C4-2B (cell line): ENCODE measurements around the gene CD19.

Experiments used
- H3K27ac ChIP-seq: fragments of 450-650 bp; 2 replicates; pipeline ENCODE4 v1.5.1; 2017
- ZFX ChIP-seq: fragments of 450-650 bp; IDR thresholded peaks from 2 replicates; pipeline ENCODE4 v1.6.1; 2017
- TF ChIP-seq, protein P1 (sequence below): fragments of 450-650 bp; conservative IDR thresholded peaks from 2 replicates; pipeline ENCODE4 v1.5.1; 2017; ENCODE audit warnings: mild to moderate bottlenecking

Gene CD19

DNA sequence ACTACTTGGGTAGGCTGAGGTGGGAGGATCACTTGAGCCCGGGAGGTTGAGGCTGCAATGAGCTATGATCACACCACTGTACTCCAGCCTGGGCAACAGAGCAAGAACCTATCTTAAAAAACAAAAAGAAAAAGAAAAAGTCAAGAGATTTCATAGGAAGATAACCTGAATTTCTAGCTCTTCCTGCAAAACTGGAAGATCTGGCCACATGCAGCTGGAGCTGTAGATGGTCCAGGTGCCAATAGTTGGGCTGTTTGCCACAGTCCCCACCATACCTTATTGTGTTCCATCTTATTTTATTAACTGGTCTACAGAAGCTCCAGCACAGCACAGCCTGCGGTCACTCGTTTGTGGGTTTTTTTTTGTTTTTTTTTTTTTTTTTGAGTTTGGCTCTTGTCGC lies 38.5 kb upstream of the CD19 start:
- TF ChIP-seq ZFX: no peak
- TF ChIP-seq, protein P1, sequence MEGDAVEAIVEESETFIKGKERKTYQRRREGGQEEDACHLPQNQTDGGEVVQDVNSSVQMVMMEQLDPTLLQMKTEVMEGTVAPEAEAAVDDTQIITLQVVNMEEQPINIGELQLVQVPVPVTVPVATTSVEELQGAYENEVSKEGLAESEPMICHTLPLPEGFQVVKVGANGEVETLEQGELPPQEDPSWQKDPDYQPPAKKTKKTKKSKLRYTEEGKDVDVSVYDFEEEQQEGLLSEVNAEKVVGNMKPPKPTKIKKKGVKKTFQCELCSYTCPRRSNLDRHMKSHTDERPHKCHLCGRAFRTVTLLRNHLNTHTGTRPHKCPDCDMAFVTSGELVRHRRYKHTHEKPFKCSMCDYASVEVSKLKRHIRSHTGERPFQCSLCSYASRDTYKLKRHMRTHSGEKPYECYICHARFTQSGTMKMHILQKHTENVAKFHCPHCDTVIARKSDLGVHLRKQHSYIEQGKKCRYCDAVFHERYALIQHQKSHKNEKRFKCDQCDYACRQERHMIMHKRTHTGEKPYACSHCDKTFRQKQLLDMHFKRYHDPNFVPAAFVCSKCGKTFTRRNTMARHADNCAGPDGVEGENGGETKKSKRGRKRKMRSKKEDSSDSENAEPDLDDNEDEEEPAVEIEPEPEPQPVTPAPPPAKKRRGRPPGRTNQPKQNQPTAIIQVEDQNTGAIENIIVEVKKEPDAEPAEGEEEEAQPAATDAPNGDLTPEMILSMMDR: no peak
- no peak overlapping the region for H3K27ac ChIP-seq

DNA sequence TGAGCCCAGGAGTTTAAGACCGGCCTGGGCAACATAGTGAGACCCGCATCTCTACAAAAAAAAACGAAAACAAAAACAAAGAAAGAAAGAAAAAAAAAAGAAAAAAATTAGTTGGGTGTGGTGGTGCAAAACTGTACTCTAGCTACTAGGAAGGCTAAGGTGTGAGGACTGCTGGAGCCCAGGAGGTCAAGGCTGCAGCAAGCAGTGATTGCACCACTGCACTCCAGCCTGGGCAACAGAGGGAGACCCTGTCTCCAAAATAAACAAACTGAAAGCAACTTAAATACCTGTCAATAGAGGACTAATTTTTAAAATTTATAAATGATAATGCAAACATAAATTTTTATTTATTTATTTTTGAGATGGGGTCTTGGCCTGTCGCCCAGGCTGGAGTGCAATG lies 36.2 kb upstream of the CD19 start:
- no peak overlapping the region for H3K27ac ChIP-seq
- no peak for TF ChIP-seq ZFX
- TF ChIP-seq, protein P1: no peak

DNA sequence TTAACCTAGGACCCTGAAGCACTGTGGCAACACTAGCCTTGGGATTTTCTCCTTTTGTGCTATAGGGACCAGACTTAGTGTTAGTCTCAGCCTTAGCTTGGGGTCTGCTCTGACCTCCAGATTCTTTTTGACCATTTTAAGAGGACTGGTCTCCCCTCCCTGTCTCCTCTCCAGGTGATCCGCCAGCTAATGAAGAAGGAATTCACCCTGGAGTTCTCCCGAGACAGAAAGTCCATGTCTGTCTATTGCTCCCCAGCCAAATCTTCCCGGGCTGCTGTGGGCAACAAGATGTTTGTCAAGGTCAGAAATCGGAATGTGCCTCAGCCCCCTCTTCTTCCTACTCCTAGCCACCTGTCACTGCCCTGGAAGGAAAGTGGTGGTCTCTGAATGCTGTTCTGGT lies 33.9 kb upstream of the CD19 start:
- TF ChIP-seq ZFX: no peak
- TF ChIP-seq, protein P1: no peak
- no peak overlapping the region for H3K27ac ChIP-seq

DNA sequence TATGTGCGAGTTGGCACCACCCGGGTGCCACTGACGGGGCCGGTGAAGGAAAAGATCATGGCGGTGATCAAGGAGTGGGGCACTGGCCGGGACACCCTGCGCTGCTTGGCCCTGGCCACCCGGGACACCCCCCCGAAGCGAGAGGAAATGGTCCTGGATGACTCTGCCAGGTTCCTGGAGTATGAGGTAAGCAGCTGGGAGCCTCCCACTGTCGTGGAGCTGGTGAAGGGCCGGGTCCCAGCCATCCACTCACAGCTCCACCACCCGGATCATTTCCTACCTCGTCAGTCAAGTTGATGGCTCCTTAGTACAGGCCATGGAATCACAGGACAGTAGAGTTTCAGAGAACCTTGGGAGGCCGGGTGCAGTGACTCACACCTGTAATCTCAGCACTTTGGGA lies 33.5 kb upstream of the CD19 start:
- H3K27ac ChIP-seq: no peak overlapping the region
- TF ChIP-seq ZFX: no peak
- TF ChIP-seq, protein P1: no peak

DNA sequence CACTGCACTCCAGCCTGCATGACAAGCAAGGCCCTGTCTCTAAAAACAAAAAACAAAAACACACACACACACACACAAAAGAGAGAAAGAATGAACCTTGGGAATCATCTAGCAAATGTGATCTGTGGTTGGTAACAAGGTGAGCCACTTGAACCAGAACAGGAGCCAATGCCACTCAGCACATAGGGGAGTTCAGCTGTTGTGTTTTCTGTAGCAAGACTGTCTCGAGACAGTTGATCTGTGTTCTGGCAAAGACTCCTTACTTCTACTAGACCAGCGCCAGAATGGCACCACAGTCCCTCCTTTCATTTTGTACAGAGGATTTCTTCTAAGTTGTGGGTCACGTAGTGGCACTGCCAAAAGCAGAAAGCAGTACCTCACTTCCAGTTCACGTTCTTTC lies 32.8 kb upstream of the CD19 start:
- no peak for TF ChIP-seq ZFX
- TF ChIP-seq, protein P1: no peak
- no peak overlapping the region for H3K27ac ChIP-seq

DNA sequence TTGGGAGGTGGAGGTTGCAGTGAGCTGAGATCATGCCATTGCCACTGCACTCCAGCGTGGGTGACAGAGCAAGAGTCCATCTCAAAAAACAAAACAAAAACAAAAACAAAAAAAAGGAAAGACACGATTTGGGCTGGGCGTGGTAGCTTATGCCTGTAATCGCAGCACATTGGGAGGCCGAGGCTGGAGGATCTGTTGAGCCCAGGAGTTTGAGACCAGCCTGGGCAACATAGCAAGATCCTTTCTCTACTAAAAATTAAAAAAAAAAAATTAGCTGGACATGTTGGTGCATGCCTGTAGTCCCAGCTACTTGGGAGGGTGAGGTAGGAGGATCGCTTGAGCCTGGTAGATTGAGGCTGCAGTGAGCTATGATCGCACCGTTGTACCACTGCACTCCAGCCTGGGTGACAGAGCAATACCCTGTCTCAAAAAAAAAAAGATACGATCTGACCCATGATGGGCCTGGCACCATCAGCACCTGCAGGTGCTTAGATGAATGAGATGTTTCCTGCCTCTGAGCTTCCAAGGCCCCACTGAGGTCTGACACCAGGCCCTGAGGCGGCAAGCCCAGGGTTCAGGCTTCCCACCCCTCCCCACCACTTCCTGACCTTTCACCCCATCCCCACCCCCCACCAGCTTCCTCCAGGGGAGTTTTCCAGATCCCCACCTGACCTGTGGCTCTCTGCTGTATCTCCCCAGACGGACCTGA lies 31.7 kb upstream of the CD19 start:
- TF ChIP-seq, protein P1: no peak
- TF ChIP-seq ZFX: no peak
- H3K27ac ChIP-seq: no peak overlapping the region

DNA sequence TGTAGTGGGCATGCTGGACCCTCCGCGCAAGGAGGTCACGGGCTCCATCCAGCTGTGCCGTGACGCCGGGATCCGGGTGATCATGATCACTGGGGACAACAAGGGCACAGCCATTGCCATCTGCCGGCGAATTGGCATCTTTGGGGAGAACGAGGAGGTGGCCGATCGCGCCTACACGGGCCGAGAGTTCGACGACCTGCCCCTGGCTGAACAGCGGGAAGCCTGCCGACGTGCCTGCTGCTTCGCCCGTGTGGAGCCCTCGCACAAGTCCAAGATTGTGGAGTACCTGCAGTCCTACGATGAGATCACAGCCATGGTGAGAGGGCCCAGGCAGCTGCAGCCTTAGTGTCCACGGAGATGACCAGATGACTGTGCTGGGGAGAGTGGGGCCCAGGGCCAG lies 31.2 kb upstream of the CD19 start:
- no peak overlapping the region for H3K27ac ChIP-seq
- TF ChIP-seq, protein P1: no peak
- TF ChIP-seq ZFX: no peak
